HepG2 (cell line): ENCODE results near the gene ROMO1. TPM values are rescaled to one million over a fixed set of nuclear protein-coding genes. Genes with fewer than 3 reads are reported as not detected.

Source experiments
- KDM1A ChIP-seq: IDR thresholded peaks from 2 replicates; pipeline ENCODE4 v1.6.1; 2016; ENCODE audit warnings: missing compliant biosample characterization
- NBN ChIP-seq: fragments of 450-650 bp; conservative IDR thresholded peaks from 2 replicates; pipeline ENCODE4 v1.6.1; 2017
- NFYB ChIP-seq: sonication (generic); formaldehyde crosslinking; IDR thresholded peaks from 2 replicates; pipeline ENCODE4 v1.4.0; 2020; ENCODE audit warnings: missing genetic modification reagents
- RAD21 ChIP-seq: fragments of 450-650 bp; formaldehyde crosslinking; IDR thresholded peaks from 2 replicates; pipeline ENCODE4 v1.5.0; 2020; ENCODE audit warnings: mild to moderate bottlenecking
- RCOR2 ChIP-seq: IDR thresholded peaks from 2 replicates; pipeline ENCODE4 v1.6.1; 2016; ENCODE audit warnings: missing biosample characterization, missing genetic modification reagents
- SMAD1 ChIP-seq: sonication (generic); formaldehyde crosslinking; IDR thresholded peaks from 2 replicates; pipeline ENCODE4 v1.4.0; 2020; ENCODE audit warnings: missing genetic modification reagents, low read depth, mild to moderate bottlenecking, borderline replicate concordance
- ZNF484 ChIP-seq: sonication (generic); formaldehyde crosslinking; IDR thresholded peaks from 2 replicates; pipeline ENCODE4 v1.5.1; 2020; ENCODE audit warnings: mild to moderate bottlenecking, low read depth, missing genetic modification reagents, borderline replicate concordance
- ZNF547 ChIP-seq: sonication (generic); formaldehyde crosslinking; IDR thresholded peaks from 2 replicates; pipeline ENCODE4 v1.5.1; 2020; ENCODE audit warnings: mild to moderate bottlenecking, missing genetic modification reagents
- ZNF614 ChIP-seq: IDR thresholded peaks from 2 replicates; pipeline ENCODE4 v1.6.1; 2018; ENCODE audit warnings: missing biosample characterization, missing genetic modification reagents, inconsistent platforms, borderline replicate concordance
- polyA plus RNA-seq, 8 experiments: library from polyadenylated mRNA; depleted of rRNA in 3 of 8; stranded (reverse) in 7 of 8; unstranded in 1 of 8; fragments of >200 nt; fragmentation: Illumina TruSeq in 4 of 8; extraction: Trizol in 4 of 8; gene quantifications; 2 replicates each; pipeline versions ENCODE4 v1.2.1 to v1.2.3, GENCODE V29; 2011 to 2016; ENCODE audit warnings: low read depth in 4 of 8, missing spikeins in 1 of 8, mixed read lengths in 1 of 8; ENCODE audit not compliant: insufficient read depth in 1 of 8
- total RNA-seq, 5 experiments: library from RNA; depleted of rRNA; stranded (reverse); fragments of >200 nt; fragmentation: Illumina TruSeq; extraction: Trizol; gene quantifications; 2 replicates each; pipeline ENCODE4 v1.2.3, GENCODE V29; 2016; ENCODE audit warnings: low read depth in 1 of 5
- TF ChIP-seq, protein P1 (sequence below): sonication (generic); formaldehyde crosslinking; IDR thresholded peaks from 2 replicates; pipeline ENCODE4 v1.5.0; 2020; ENCODE audit warnings: mild to moderate bottlenecking, missing genetic modification reagents
- TF ChIP-seq, protein P2 (sequence below): IDR thresholded peaks from 2 replicates; pipeline ENCODE4 v1.6.1; 2016; ENCODE audit warnings: mild to moderate bottlenecking
- TF ChIP-seq, protein P3 (sequence below): sonication (generic); formaldehyde crosslinking; conservative IDR thresholded peaks from 2 replicates; pipeline ENCODE4 v1.8.0; 2022; ENCODE audit warnings: low read depth, missing genetic modification reagents
- TF ChIP-seq, protein P4 (sequence below): IDR thresholded peaks from 2 replicates; pipeline ENCODE4 v1.6.1; 2012; ENCODE audit warnings: low read depth, low read length, improper control_type of control experiment
- TF ChIP-seq, protein P5 (sequence below), 2 experiments: sonication (generic) in 1 of 2; formaldehyde crosslinking in 1 of 2; IDR thresholded peaks; 2 replicates each; pipeline versions ENCODE4 v1.5.1 to v1.6.1; 2011 to 2020; ENCODE audit warnings: borderline replicate concordance in 1 of 2, low read depth in 1 of 2, low read length in 1 of 2, mild to moderate bottlenecking in 1 of 2, missing genetic modification reagents in 1 of 2, moderate library complexity in 1 of 2
- TF ChIP-seq, protein P6 (sequence below): sonication (generic); formaldehyde crosslinking; IDR thresholded peaks from 2 replicates; pipeline ENCODE4 v1.8.0; 2022; ENCODE audit warnings: missing genetic modification reagents, mild to moderate bottlenecking, moderate library complexity, borderline replicate concordance

The ROMO1 gene
- total and polyA plus RNA-seq, 2 of the 13 experiments (the other 11 are each of a cell fraction or from before 2014, with no cell fraction given): 636 to 755 TPM

DNA sequence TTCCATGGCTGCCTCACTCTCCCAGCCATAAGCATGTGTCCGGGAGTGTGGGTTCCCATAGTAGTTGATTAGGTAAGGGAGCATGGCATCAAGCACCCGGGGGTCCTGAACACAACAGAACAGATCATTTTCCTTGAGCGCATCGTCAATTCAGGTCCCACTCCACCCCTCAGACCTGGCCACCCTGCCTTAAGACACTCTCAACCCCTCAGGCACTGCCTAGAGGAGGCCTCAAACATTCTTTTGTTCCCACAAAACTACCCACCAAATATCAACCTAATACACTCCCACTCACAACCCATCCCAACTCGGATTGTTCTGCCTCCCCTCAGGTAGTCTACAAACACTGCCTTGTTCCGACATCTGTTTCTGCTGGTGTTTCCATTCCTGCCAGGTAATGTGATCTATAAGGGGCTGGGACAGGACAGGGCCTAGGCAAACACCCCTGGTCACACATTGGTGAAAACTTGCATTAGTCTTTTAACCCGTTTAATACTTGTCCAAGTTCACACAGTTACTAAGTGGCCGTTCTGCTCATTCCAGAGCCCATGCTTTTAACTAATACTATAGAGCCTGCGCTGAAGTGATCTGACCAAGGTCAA, 1.4 kb upstream of the ROMO1 start (continued):
- TF ChIP-seq, protein P1, sequence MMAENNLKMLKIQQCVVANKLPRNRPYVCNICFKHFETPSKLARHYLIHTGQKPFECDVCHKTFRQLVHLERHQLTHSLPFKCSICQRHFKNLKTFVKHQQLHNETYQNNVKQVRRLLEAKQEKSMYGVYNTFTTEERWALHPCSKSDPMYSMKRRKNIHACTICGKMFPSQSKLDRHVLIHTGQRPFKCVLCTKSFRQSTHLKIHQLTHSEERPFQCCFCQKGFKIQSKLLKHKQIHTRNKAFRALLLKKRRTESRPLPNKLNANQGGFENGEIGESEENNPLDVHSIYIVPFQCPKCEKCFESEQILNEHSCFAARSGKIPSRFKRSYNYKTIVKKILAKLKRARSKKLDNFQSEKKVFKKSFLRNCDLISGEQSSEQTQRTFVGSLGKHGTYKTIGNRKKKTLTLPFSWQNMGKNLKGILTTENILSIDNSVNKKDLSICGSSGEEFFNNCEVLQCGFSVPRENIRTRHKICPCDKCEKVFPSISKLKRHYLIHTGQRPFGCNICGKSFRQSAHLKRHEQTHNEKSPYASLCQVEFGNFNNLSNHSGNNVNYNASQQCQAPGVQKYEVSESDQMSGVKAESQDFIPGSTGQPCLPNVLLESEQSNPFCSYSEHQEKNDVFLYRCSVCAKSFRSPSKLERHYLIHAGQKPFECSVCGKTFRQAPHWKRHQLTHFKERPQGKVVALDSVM (CRISPR knock-in tag): no peak
- TF ChIP-seq, protein P2, sequence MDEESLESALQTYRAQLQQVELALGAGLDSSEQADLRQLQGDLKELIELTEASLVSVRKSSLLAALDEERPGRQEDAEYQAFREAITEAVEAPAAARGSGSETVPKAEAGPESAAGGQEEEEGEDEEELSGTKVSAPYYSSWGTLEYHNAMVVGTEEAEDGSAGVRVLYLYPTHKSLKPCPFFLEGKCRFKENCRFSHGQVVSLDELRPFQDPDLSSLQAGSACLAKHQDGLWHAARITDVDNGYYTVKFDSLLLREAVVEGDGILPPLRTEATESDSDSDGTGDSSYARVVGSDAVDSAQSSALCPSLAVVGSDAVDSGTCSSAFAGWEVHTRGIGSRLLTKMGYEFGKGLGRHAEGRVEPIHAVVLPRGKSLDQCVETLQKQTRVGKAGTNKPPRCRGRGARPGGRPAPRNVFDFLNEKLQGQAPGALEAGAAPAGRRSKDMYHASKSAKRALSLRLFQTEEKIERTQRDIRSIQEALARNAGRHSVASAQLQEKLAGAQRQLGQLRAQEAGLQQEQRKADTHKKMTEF (CRISPR knock-in tag): no peak
- TF ChIP-seq, protein P3, sequence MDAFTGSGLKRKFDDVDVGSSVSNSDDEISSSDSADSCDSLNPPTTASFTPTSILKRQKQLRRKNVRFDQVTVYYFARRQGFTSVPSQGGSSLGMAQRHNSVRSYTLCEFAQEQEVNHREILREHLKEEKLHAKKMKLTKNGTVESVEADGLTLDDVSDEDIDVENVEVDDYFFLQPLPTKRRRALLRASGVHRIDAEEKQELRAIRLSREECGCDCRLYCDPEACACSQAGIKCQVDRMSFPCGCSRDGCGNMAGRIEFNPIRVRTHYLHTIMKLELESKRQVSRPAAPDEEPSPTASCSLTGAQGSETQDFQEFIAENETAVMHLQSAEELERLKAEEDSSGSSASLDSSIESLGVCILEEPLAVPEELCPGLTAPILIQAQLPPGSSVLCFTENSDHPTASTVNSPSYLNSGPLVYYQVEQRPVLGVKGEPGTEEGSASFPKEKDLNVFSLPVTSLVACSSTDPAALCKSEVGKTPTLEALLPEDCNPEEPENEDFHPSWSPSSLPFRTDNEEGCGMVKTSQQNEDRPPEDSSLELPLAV (CRISPR knock-in tag): no peak
- TF ChIP-seq ZNF614 (CRISPR knock-in tag) (no peak), RAD21 (CRISPR knock-in tag) (no peak), NBN (no peak), ZNF484 (CRISPR knock-in tag) (0 out of 2 replicates have a peak, but pooled peaks have one; percentile 70), SMAD1 (CRISPR knock-in tag) (no peak), NFYB (no peak; the same call in 1 of the 2 replicates), RCOR2 (CRISPR knock-in tag) (no peak), KDM1A (no peak), ZNF547 (CRISPR knock-in tag) (peak; percentile 21; the same call in 1 of the 2 replicates)
- TF ChIP-seq, protein P4, sequence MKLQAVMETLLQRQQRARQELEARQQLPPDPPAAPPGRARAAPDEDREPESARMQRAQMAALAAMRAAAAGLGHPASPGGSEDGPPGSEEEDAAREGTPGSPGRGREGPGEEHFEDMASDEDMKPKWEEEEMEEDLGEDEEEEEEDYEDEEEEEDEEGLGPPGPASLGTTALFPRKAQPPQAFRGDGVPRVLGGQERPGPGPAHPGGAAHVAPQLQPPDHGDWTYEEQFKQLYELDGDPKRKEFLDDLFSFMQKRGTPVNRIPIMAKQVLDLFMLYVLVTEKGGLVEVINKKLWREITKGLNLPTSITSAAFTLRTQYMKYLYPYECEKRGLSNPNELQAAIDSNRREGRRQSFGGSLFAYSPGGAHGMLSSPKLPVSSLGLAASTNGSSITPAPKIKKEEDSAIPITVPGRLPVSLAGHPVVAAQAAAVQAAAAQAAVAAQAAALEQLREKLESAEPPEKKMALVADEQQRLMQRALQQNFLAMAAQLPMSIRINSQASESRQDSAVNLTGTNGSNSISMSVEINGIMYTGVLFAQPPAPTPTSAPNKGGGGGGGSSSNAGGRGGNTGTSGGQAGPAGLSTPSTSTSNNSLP: no peak
- TF ChIP-seq, protein P5, sequence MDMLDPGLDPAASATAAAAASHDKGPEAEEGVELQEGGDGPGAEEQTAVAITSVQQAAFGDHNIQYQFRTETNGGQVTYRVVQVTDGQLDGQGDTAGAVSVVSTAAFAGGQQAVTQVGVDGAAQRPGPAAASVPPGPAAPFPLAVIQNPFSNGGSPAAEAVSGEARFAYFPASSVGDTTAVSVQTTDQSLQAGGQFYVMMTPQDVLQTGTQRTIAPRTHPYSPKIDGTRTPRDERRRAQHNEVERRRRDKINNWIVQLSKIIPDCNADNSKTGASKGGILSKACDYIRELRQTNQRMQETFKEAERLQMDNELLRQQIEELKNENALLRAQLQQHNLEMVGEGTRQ (IDR thresholded peaks at IDR 0.05; ENCODE audit: low read depth, low read length): no peak
- TF ChIP-seq, protein P5 (CRISPR knock-in tag; IDR thresholded peaks at IDR 0.05; ENCODE audit: borderline replicate concordance): no peak
- TF ChIP-seq, protein P6, sequence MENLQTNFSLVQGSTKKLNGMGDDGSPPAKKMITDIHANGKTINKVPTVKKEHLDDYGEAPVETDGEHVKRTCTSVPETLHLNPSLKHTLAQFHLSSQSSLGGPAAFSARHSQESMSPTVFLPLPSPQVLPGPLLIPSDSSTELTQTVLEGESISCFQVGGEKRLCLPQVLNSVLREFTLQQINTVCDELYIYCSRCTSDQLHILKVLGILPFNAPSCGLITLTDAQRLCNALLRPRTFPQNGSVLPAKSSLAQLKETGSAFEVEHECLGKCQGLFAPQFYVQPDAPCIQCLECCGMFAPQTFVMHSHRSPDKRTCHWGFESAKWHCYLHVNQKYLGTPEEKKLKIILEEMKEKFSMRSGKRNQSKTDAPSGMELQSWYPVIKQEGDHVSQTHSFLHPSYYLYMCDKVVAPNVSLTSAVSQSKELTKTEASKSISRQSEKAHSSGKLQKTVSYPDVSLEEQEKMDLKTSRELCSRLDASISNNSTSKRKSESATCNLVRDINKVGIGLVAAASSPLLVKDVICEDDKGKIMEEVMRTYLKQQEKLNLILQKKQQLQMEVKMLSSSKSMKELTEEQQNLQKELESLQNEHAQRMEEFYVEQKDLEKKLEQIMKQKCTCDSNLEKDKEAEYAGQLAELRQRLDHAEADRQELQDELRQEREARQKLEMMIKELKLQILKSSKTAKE (CRISPR knock-in tag): no peak
